Stomach (tissue), 4 donors: Measurements from ENCODE around the gene DDX51.

Experiments
- EP300 ChIP-seq: sonication (generic); formaldehyde crosslinking; IDR thresholded peaks from one replicate; pipeline ENCODE4 v1.6.1; 2017; ENCODE audit warnings: antibody characterized with exemption
- POLR2A ChIP-seq, 4 donors: fragments of 450-650 bp; IDR thresholded peaks; one replicate each; pipeline ENCODE4 v1.6.1; 2016; ENCODE audit warnings: antibody characterized with exemption in 4 of 4, control low read depth in 2 of 4, mild to moderate bottlenecking in 1 of 4, moderate library complexity in 1 of 4
- POLR2AphosphoS5 ChIP-seq, 3 donors: sonication (generic); formaldehyde crosslinking; IDR thresholded peaks; one replicate each; pipeline ENCODE4 v1.6.1; 2016; ENCODE audit warnings: antibody characterized with exemption in 3 of 3
- TF ChIP-seq, protein P1 (sequence below), 7 experiments: fragments of 450-650 bp in 4 of 7; fragments of 200-600 bp in 3 of 7; sonication (generic) in 3 of 7; IDR thresholded peaks; one replicate each; pipeline ENCODE4 v1.5.1; 2016 to 2019; ENCODE audit warnings: antibody characterized with exemption in 7 of 7, control low read depth in 2 of 7, mild to moderate bottlenecking in 1 of 7

DNA sequence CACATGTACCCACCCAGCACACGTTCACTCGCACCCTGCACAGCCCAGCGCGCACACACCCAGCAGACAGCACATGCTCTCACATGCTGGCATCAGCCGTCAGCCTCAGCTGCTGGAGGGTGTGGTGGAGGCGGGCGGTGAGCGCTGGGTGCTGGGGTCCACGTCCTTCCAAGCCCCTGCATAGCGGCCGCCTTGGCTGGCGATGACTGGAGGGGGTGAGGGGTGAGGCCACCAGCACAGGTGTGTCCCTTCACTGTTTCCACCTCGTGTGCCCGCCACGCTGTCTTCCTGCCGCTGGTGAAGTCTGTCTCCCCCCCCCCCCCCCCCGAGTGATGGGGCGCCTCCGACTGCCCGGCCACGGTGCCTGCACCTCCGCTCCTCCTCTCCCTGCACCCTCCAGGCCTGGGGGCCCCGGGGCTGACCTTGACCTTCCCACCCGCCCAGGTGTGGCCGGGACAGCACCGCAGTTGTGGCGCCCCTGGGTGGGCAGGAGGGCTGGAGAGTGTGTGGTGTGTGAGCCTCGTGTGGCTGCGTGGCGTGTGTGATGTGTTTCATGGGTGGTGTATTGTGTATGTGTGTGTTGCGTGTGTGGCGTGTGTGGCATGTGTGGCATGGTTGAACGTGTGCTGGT is 37.6 kb upstream of the DDX51 start:
- TF ChIP-seq, protein P1, sequence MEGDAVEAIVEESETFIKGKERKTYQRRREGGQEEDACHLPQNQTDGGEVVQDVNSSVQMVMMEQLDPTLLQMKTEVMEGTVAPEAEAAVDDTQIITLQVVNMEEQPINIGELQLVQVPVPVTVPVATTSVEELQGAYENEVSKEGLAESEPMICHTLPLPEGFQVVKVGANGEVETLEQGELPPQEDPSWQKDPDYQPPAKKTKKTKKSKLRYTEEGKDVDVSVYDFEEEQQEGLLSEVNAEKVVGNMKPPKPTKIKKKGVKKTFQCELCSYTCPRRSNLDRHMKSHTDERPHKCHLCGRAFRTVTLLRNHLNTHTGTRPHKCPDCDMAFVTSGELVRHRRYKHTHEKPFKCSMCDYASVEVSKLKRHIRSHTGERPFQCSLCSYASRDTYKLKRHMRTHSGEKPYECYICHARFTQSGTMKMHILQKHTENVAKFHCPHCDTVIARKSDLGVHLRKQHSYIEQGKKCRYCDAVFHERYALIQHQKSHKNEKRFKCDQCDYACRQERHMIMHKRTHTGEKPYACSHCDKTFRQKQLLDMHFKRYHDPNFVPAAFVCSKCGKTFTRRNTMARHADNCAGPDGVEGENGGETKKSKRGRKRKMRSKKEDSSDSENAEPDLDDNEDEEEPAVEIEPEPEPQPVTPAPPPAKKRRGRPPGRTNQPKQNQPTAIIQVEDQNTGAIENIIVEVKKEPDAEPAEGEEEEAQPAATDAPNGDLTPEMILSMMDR (IDR thresholded peaks at IDR 0.05): no peak
- TF ChIP-seq POLR2A (IDR thresholded peaks at IDR 0.05): no peak
- TF ChIP-seq POLR2AphosphoS5 (IDR thresholded peaks at IDR 0.05): no peak
- TF ChIP-seq EP300: no peak
